Measurements from ENCODE around the gene ZFP30.
"Not testable (repeated sequence)": the region's sequence is repeated elsewhere in the genome, so short reads cannot be mapped to it uniquely, and the experiment has no call there.

The ZFP30 gene

GRCh38 chr19:37683520-37683919 is 28.3 kb upstream of the ZFP30 start:
- in situ Hi-C loops (cut with MboI; ENCODE audit: low pct_unique_long_range_greater_than_20kb, low sequenced_read_pairs, unreplicated experiment) = no loop called here

GRCh38 chr19:37669450-37669914 is 14.2 kb upstream of the ZFP30 start:
- in situ Hi-C loops (cut with MboI; ENCODE audit: low pct_unique_long_range_greater_than_20kb, low sequenced_read_pairs, unreplicated experiment) = no loop called here
- TF ChIP-seq CTCF (IDR thresholded peaks at IDR 0.05; ENCODE audit: extremely low read depth, insufficient read depth, missing control alignments) = no peak
- no peak for DNase-seq (ENCODE audit: low spot score)

More at GRCh38 chr19:37683520-37683919, 28.3 kb upstream of the ZFP30 start:
- no peak for DNase-seq (ENCODE audit: low spot score)
- no peak for TF ChIP-seq CTCF (IDR thresholded peaks at IDR 0.05; ENCODE audit: extremely low read depth, insufficient read depth, missing control alignments)

- DNase-seq (ENCODE audit: low spot score); in situ Hi-C loops (cut with MboI; ENCODE audit: low pct_unique_long_range_greater_than_20kb, low sequenced_read_pairs, unreplicated experiment): not testable (repeated sequence)
These were observed 1.9 kb upstream of the ZFP30 start for GRCh38 chr19:37657157-37657556.

- in situ Hi-C loops (cut with MboI; ENCODE audit: low pct_unique_long_range_greater_than_20kb, low sequenced_read_pairs, unreplicated experiment) = no loop called here
- no peak for TF ChIP-seq CTCF (IDR thresholded peaks at IDR 0.05; ENCODE audit: extremely low read depth, insufficient read depth, missing control alignments)
- DNase-seq (ENCODE audit: low spot score) = peak; percentile 87
These were observed 565 bp upstream of the ZFP30 start for GRCh38 chr19:37655689-37656371.

- in situ Hi-C loops (cut with MboI; ENCODE audit: low pct_unique_long_range_greater_than_20kb, low sequenced_read_pairs, unreplicated experiment) = no loop called here
- peak; percentile 57 for DNase-seq (ENCODE audit: low spot score)
- no peak for TF ChIP-seq CTCF (IDR thresholded peaks at IDR 0.05; ENCODE audit: extremely low read depth, insufficient read depth, missing control alignments)
These were observed 500 bp downstream of the ZFP30 start for GRCh38 chr19:37654629-37655300.

- DNase-seq (ENCODE audit: low spot score) = no peak
- in situ Hi-C loops (cut with MboI; ENCODE audit: low pct_unique_long_range_greater_than_20kb, low sequenced_read_pairs, unreplicated experiment) = no loop called here
- TF ChIP-seq CTCF (IDR thresholded peaks at IDR 0.05; ENCODE audit: extremely low read depth, insufficient read depth, missing control alignments) = no peak
These were observed 1.1 kb downstream of the ZFP30 start for GRCh38 chr19:37654118-37654517.
